Measurements from ENCODE around the gene AP4S1.

DNA sequence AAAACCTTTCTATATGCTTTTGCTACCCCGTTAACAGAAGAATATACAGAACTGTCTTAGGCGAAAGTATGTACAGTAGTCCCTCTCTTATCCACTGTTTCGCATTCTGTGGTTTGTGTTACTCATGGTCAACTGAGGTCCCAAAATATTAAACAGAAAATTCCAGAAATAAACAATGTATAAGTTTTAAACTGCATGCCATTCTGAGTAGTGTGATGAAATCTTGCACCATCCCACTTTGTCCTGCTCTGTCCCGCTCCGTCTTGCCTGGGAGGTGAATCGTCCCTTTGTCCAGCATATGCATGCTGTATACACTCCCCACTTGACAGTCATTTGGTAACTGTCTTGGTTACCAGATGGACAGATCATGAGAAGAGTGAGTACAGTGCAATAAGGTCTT, 70.8 kb downstream of the AP4S1 start:
- TF ChIP-seq, protein P1, sequence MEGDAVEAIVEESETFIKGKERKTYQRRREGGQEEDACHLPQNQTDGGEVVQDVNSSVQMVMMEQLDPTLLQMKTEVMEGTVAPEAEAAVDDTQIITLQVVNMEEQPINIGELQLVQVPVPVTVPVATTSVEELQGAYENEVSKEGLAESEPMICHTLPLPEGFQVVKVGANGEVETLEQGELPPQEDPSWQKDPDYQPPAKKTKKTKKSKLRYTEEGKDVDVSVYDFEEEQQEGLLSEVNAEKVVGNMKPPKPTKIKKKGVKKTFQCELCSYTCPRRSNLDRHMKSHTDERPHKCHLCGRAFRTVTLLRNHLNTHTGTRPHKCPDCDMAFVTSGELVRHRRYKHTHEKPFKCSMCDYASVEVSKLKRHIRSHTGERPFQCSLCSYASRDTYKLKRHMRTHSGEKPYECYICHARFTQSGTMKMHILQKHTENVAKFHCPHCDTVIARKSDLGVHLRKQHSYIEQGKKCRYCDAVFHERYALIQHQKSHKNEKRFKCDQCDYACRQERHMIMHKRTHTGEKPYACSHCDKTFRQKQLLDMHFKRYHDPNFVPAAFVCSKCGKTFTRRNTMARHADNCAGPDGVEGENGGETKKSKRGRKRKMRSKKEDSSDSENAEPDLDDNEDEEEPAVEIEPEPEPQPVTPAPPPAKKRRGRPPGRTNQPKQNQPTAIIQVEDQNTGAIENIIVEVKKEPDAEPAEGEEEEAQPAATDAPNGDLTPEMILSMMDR (IDR thresholded peaks at IDR 0.05) = no peak
- TF ChIP-seq EP300 (IDR thresholded peaks at IDR 0.05) = no peak
